ENCODE measurements around the gene TP53I11.

TP53I11 gene

DNA sequence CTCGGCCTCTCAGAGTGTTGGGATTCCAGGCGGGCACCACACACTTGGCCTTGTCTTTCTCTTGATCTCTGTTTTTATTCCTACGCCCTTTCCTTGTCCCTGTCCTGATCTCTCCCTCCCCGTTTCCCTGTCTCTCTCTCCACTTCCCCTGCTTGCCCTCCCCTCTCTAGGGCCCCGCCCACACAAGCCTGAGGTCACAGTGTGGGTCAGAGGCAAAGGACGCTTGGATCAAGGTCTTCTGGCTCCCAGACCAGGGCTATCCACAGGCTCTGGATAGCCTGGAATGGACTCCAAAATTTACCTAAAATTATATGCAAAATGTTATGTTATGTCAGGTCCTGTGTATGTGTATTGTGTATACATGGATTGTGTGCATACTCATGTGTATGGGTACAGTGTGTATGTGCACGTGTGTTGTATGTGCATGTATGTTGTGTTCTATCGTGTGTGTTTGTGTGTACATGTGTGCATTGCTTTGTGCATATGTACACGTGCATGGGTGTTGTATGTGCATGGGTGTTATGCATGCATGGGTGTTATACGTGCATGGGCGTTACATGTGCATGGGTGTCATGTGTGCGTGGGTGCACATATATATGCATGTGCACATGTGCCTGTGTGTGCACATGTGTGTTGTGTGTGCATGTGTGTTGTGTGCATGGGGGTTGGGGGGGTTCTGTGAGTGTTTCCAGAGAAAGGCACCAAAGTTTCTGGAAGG, 38.3 kb downstream of the TP53I11 start:
- no peak for DNase-seq (ENCODE audit: low read depth)

DNA sequence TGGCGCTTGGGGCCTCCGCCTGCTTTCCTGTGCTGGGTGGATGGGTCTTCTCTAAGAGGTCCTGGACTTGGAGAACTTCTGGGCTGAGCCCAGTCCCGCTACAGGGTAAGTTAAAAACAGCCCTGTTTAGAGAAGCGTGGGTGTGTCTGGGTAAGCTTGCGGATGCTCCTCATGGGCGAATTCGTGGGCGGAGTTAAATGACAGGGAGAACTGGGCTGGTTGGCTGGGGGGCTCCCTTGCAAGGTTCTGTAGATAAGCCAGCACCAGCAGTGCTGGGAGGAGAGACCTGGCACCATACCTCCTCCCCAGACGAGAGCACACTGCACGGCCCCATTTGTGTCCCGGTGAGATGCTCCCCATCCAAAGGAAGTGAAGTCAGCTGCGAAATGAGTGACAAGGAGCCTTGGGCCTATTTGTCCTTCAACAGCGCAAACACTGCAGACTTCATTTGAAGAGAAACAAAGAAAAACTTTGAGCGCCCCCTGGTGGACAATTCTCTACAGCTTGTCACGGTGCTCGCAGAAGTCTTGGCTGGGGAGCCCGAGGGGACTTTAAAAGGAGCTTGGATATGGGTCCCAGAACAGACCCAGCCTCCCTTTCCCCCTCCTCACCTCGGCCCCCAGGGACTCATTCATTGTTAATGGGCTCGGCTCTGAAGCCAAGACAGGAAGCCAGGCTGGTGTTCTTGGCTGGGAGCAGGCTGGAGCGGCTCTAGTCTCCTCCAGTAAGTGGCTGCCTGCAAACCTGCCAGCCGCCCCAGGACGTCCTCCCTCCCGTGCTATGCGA, 39.5 kb downstream of the TP53I11 start:
- DNase-seq (ENCODE audit: low read depth), result peak; percentile 55

DNA sequence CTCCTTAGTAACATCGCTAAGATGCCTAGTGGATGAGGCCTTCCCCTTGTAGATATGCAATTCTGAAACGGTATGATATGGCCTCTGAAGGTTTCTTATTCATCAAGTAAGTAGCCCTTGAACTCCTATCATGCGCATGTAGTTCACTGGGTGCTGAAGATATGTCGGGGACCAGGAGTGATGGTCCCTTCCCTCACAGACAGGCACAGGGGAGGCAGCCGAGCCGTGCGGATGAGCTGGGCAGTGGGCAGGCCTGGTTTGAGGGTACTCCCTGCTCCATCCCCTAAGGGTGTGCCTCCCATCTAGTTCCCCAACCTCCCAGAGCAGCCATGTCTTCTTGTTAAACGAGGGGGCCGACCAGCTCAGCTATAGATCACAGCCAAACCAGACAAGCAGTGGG, 40.1 kb downstream of the TP53I11 start:
- DNase-seq (ENCODE audit: low read depth), result no peak

DNA sequence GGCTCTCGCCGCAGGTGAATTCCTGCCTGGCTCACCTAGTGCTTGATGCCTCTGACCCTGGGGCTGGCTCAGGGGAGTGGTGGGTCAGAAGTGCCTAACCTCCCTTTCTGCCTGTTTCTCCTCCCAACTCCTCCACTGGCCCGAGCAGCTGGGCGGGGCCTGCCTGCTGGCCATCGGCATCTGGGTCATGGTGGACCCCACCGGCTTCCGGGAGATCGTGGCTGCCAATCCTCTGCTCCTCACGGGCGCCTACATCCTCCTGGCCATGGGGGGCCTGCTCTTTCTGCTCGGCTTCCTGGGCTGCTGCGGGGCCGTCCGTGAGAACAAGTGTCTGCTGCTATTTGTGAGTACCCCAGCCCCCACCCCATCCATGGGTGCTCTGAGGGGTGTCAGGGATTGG, 41.1 kb downstream of the TP53I11 start:
- DNase-seq (ENCODE audit: low read depth), result no peak

DNA sequence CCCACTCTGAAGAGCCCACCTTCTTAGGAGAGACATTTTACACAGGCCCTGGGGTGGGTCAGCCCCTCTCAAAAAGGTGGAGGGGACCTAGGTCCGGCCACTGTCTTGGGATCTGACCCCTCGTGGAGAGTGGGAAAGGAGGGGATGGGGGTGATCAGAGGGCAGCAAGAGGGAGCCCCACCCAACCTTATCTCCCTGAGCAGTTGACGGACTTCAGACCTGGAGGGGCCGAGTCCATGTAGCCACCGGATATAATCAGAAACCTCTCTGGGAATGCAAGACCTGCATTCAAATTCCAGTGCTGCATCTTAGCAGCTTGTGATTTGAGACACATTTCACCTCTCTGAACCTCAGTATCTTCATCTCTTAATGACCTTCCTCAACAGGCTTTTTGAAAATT, 44.0 kb downstream of the TP53I11 start:
- no peak for DNase-seq (ENCODE audit: low read depth)

DNA sequence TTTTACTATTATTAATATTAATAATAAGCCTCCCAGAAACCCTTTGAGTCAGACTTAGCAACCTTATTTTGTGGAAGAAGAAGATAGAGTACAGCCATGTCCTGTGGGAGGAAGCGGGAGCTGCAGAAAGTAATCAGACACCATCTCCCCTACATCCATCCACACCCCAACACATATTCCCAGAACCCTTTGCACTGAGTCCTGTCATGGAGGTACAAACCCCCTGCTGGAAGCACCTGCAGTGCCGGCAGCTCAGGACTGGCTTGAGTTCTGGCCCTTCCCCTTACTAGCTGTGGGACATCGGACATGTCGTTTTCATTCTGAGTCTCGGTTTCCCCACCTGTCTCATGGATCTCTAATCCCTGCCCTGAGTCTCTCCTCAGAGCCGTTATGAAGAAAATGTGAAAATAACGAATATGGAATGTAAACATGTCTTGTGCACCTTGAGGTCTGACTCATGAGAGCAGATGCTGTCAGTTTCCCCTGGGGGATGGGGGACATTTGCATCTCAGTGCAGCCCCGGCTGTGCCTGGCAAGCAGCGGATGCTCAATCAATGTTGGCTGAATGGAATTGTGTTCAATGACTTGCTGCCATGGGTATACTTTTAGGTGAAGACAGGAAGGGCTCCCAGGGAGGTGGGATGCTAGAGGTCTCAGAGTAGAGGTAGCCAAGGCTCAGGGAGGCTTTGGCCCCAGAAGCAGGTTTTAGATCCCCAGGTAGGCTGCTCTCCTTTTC, 45.4 kb downstream of the TP53I11 start:
- DNase-seq (ENCODE audit: low read depth), result no peak

DNA sequence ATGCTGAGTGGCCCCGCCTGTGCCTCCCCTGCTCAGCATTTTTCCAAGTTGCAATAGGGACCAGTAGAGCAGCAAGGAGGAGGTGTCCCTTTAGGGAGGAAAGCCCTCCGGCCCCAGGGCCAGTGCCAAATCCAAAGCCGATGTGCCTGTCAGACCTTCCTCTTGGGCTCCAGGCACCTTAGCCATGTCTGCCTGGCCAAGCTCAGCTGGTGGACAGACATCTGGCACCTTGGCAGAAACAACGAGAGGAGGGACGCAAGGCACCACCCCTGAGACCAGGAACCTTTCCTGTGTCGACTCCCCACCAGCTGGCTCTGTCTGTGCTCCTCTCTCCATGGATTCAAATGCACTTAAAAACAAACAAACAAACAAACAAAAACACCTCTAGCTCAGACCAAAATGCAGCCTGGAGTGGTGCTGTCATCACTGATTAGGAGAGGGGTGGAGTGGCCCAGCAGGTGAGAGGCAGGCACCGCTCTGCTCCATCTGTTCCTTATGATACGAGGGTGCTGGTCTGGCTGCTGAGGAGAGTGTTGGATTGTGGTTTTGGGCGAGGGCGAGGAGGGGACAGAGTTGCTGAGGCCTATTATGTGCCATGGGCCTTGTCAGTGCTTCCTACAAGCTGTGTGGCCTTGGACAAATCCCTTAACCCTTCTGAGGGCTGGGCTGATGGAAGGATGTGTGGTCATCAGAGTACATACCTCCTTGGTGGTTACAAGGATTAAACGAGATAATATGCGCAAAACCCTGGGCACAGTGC, 46.2 kb downstream of the TP53I11 start:
- no peak for DNase-seq (ENCODE audit: low read depth)

DNA sequence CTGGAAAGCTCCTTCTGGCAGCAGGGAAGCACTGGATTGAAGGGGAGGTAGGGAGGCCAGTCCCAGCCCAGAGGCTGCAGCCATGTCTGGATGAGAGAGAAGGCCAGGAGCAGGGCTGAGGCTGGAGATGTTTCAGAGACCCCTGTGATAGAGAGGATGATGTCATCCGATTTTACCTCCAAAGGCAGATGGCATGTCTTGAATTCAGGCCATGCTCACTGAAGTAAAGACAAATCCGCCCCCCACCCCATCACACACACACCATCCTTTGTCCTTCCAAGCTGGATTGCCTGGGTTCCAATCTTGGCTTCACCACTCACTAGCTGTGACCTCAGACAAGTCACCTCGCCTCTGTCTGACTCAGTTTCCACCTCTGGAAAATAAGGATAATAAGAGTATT, 47.2 kb downstream of the TP53I11 start:
- no peak for DNase-seq (ENCODE audit: low read depth)

DNA sequence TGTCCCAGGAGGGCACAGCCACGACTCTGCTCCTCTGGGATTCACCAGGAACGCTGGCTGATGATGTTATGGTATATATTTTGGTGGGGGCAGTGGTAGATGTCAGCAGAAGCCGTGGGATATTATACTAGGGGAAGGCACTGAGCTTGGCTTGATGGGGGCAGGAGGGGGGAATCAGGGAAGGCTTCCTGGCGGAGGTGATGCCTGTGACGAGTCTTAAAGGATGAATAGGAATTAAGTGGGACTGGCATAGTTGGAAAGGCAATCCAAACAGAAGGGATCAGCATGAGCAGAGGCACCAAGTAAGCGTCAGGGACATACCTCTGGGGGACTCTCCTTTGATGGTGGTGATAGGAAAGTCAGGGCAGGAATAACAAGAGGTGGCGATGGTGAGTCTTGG, 47.6 kb downstream of the TP53I11 start:
- DNase-seq (ENCODE audit: low read depth), result no peak

DNA sequence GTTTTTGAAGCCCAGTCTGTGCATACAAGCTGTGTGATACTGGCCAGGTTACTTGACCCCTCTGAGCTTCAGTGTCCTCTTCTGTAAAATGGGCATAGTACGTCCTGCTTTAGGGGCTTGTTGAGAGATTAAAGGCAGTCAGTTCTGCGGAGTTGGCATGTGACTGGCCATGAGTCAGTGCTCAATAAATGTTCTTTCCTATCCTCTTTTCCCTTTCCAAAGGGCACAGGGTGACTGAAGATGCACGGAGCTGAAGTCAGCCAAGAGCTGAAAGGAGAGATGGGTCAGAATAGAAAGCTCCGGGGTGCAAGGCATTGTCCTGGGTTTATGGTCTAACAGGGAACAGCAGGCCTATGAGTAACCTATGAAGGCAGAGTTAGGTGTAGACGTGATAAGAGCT, 48.9 kb downstream of the TP53I11 start:
- DNase-seq (ENCODE audit: low read depth), result no peak

DNA sequence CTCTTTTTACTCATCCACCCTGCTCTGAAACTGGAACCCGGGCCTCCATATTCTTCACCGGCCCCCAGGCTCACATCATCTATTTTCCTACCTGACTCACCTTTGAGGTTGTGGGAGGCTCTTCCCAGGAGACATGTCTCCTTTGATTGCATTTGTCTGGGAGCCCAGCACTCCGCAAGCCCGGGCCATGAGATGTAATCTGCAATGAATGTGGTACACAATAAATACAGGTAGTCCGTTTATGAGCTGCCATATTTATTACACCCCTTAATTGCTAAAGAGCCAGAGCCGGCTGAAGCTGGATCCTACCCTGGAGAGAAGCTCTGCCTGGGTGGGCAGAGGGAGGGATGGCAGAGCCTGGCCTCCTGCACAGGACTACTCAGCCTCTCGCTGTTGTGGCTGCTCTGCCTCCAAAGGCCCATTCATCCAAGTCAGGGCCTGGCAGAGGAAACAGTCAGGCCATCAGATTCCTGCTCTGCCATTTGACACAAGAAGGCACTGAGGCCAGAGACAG, 49.5 kb downstream of the TP53I11 start:
- no peak for DNase-seq (ENCODE audit: low read depth)

DNA sequence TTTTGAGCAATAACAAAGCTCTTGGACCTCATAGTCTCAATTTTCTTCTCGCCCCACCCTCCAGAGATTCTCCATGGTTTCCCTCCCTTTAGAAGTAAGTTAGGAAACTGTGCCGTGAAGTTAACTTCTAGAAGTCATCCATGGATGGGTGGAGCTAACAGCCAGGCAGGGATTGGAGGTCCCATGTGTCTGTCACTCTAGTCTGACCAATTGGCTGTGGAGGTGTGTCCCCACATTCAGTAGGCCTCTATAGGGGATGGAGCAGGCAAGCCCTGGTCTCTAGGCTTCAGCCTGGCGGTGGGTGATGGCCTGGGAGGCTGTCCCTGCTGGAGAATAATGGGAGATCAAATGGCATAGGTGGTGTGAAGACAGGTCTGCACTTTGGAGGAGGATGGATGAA, 50.7 kb downstream of the TP53I11 start:
- DNase-seq (ENCODE audit: low read depth), result no peak

DNA sequence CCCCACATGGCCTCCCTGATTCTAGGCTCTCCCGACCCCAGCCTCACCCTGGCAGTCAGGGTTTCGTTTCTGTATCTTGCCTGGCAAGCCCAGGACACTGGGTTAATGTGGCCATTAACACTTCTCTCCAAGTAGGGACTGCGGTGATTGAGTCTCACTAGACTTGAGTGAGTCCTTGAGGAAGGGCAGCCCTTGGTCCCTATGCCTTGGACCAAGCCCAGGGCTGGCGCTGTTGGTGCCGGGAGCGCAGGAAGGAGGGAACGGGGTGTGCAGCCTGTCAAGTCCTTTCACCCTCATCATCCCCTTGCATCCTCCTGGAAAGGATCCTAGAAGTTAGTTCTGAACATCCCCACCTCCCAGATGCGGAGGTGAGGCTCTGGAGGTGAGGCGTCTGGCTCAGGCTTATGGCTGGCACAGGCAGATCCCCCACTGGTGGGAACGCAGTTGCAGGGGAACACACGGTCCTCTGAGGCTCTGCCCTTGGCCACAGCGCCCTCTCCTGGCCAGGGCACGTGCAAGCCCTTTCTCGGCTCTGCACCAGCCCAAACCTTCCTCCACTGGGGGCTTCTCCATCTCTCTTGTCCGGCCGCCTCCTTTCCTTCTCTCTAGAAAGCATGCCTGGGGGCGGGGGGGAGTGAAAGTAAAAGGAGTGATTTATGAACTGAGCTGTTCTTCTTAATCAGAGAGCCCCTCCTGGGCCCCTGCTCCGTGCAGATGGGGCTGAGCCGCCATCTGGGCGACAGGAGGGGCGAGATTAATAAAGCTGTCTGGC, 56.7 kb downstream of the TP53I11 start:
- DNase-seq (ENCODE audit: low read depth), result no peak

DNA sequence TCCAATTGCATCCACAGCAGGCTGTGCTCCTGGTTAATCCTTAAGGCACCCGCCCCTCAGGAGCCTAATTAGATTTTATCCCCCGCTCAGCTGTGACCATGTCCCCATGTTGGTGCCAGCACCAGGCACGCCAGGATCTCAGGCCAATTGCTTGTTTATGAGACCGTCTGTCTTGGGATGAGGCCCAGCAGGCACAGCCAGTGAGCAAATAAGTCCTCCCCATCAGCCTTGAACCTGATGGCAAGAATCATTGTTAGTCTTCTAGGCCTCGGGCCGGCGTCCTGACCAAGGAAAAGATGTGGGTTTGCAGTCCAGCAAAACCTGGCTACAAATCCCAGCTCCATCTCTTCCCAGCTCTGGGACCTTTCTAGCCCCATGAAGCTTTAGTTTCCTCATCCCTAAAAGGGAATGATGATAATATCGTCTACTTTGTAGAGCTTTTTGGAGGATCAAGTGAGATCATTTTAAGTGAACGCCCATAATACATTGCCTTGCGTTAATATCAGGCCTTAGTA, 57.3 kb downstream of the TP53I11 start:
- DNase-seq (ENCODE audit: low read depth), result no peak

DNA sequence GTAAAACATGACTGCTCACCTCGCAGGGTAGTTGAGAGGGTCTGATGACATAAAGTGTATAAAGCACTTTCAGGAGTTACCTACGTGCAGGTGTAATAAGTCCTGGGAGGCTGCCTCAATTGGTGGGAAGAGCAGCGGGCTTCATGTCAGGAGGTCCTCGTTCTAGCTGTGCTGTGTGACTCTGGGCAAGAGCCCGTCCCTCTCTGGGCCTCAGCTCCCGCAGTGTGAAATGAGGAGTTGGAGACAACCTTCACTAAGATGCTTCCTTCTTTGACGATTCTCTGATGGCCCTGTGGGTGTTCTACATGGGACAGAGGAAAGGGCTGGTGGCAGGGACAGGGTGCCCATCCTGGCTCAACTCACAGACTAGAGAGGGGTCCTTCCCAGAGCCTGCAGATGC, 57.8 kb downstream of the TP53I11 start:
- no peak for DNase-seq (ENCODE audit: low read depth)

DNA sequence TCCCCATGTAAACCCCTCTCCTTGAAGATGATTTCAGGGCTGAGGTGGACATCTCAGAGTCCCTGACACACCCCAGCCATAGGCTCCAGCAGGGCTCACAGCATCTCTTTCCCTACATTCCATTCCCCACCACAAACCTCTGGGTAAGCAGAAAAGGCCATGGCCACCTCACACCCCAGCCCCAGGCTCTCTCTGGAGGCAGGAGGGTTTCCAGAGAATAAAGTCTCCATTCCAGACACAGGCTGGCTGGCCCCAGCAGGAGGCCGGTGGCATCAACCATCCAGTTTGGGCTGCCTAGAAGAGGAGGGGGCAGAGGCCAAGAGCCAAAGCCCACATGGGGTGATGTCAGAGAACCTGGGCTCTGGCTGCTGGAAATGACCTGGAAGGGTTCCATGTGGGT, 61.4 kb downstream of the TP53I11 start:
- no peak for DNase-seq (ENCODE audit: low read depth)

DNA sequence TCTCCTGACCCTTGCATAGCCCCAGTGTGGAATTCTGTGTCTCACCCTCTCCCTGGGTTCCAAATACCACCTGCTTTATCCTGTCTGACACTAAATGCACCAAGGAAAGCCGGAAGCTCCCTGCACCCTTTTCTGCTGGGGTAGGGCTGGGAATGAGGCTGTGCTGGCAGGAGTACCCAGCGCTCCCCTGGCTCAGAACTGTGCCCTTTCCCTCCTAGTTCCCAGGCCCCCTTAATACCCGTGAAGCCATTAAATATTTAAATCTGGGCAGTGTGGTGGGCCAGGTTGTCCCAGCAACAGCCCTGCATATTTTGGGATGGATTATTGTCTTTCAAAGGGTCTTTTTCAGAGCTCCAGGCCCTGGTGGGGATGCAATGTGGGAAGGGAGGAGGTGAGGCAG, 63.0 kb downstream of the TP53I11 start:
- DNase-seq (ENCODE audit: low read depth), result no peak

DNA sequence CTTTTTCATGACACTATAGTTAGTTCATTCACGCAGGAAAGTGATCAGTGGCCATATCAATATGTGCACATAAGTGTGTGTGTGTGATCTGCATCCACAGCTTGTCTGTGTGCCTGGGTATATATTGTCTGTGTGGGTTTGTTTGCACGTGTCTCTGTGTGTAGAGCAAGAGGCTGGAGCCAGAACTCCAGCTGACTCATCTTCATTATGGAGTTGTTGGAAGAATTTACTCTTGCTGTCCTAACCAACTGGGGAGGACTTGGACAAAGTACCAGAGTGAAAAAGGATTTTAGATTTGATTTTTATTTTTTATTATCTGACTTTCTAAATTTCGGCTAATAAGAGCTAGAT, 63.9 kb downstream of the TP53I11 start:
- DNase-seq (ENCODE audit: low read depth), result peak; percentile 58

DNA sequence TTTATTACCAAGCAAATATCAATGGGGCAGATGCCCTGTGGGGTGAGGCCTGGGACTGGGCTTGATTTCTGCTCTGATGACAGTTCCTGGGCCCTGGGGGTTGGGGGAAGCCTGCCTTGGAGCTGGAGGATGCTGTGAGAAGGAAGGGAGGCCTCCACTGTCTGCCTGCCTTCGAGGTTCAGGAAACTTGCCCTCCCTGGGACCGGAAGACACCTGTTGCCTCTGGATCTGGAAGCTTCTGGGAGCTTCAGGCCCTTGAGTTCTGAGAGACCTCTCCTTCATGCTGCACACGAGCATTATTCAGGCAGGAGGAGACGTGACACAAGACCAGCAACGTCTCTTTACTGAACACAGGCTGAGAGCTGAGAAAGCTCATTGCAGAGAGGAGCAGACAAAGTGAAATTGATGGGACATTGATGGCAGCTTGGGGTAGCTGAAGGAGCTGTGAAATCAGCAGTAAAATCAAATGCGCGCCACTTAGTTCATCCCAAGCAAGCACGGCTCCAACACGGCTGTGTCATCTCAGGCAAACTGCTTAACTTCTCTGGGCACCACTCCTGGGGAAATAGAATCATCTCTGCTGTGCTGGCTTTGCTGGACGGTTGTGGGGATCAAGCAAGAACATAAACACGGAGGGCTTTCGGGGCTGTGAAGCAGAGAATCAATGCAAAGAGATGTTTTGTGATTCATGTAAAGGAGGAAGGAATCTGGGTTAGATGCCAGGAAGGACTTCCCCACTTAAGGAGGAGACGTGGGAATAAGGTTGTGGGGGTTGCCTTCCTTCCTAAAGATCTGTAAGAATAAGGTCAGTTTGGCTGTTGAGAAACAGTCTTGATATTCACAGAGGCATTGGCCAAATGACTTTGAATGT, 64.5 kb downstream of the TP53I11 start:
- DNase-seq (ENCODE audit: low read depth), result no peak
